Heart left ventricle (tissue), 16 donors: ENCODE data around the gene APRT. TPM values are rescaled to one million over a fixed set of nuclear protein-coding genes. Genes with fewer than 3 reads are reported as not detected.
"Not testable (repeated sequence)": the region's sequence is repeated elsewhere in the genome, so short reads cannot be mapped to it uniquely, and the experiment has no call there.

ENCODE experiments used
- ATAC-seq, 4 donors: fragments of 200-7000 bp; cut with Tn5 transposase; one replicate each; pipeline ENCODE4 v1.9.1; 2020 to 2022; ENCODE audit warnings: moderate library complexity in 4 of 4, mild to moderate bottlenecking in 3 of 4, moderate number of reproducible peaks in 1 of 4
- DNase-seq, 5 donors: peaks; one replicate each; pipeline ENCODE4 v3.0.0-alpha.2; 2020
- H3K27ac ChIP-seq, 12 donors: fragments of 200-600 bp; sonication (generic) in 4 of 12; one replicate each; pipeline versions ENCODE4 v1.5.0 to v1.8.0; 2016 to 2022; ENCODE audit warnings: mild to moderate bottlenecking in 2 of 12
- H3K27me3 ChIP-seq, 9 donors: fragments of 200-600 bp; sonication (generic) in 2 of 9; one replicate each; pipeline versions ENCODE4 v1.5.1 to v1.8.0; 2016 to 2022; ENCODE audit warnings: mild to moderate bottlenecking in 3 of 9
- H3K36me3 ChIP-seq, 9 donors: fragments of 200-600 bp; sonication (generic) in 2 of 9; one replicate each; pipeline versions ENCODE4 v1.5.0 to v1.8.0; 2018 to 2022; ENCODE audit warnings: mild to moderate bottlenecking in 2 of 9
- H3K4me1 ChIP-seq, 12 donors: fragments of 200-600 bp; sonication (generic) in 4 of 12; one replicate each; pipeline versions ENCODE4 v1.5.0 to v1.8.0; 2016 to 2022; ENCODE audit warnings: mild to moderate bottlenecking in 3 of 12
- H3K4me3 ChIP-seq, 12 donors: fragments of 200-600 bp; sonication (generic) in 4 of 12; one replicate each; pipeline versions ENCODE4 v1.5.0 to v1.8.0; 2017 to 2022; ENCODE audit warnings: mild to moderate bottlenecking in 9 of 12, moderate library complexity in 4 of 12
- H3K9me3 ChIP-seq, 12 donors: fragments of 200-600 bp; sonication (generic) in 4 of 12; one replicate each; pipeline versions ENCODE4 v1.5.0 to v1.8.0; 2016 to 2022; ENCODE audit warnings: mild to moderate bottlenecking in 1 of 12
- POLR2A ChIP-seq, 2 donors: fragments of 450-650 bp; IDR thresholded peaks; one replicate each; pipeline ENCODE4 v1.6.1; 2017; ENCODE audit warnings: antibody characterized with exemption in 2 of 2, mild to moderate bottlenecking in 2 of 2, moderate library complexity in 2 of 2
- WGBS, 4 donors: extraction: QIAGEN DNeasy Blood & Tissue Kit in 2 of 4; methylation state at CpG; one replicate each; pipeline versions ENCODE4 v1.1.5 to v1.1.7; 2013 to 2018; 5-methylcytosine and 5-hydroxymethylcytosine counted together
- intact Hi-C, 10 donors: fragments of 100-400 bp; cut with DNase I; formaldehyde crosslinking; loops; one replicate each; pipeline versions ENCODE4 v1.11.1 to v1.14.2; 2022
- polyA plus RNA-seq, 2 donors: library from polyadenylated mRNA; stranded (reverse); fragments of 200-250 nt; gene quantifications; one replicate each; pipeline ENCODE4 v1.2.3, GENCODE V29; 2013
- total RNA-seq, 9 donors: library from RNA; depleted of rRNA in 2 of 9; stranded (reverse); fragments of >200 nt in 2 of 9; fragmentation: NEBNext Ultra II Directional in 3 of 9; extraction: Animal tissue kit (Norgen Biotek cat#: 25700) in 3 of 9; gene quantifications; one replicate each; pipeline versions ENCODE4 v1.1.0 to v1.2.4, GENCODE V29; 2016 to 2023
- TF ChIP-seq, protein P1 (sequence below), 12 donors: fragments of 200-600 bp; sonication (generic) in 4 of 12; IDR thresholded peaks; one replicate each; pipeline versions ENCODE4 v1.5.0 to v1.8.0; 2018 to 2022; ENCODE audit warnings: antibody characterized with exemption in 12 of 12, mild to moderate bottlenecking in 5 of 12
- donor health status: ischemic (EF 13 %, LVEDD 7.1; RV severe dilation, severe dysfunction).
- donor health status: healthy with polysubstance abuse.
- donor health status: DM: no; HTN: yes; CAD: no.
- donor health status: DM: no; HTN: no; CAD: no.
- donor health status: ischemic (EF 25% LVEDD 6.9; RV normal size, moderate dysfunction).
- donor health status: ischemic (EF 25% LVEDD 5.7; RV mildly dilated, moderate dysfunction).
- donor health status: healthy.
- donor health status: DM: yes; HTN: yes; CAD: no.
- donor health status: ischemic (EF 35%, LVEDD 5.7; RV mildly dilated, moderate dysfunction).
- donor health status: nonischemic (EF 11% LVEDD 7.7; RV severe dilation, severe dysfunction).
- donor health status: DM: yes; HTN: yes; CAD: no.
- donor health status: PGD.
- donor health status: ischemic (EF 29% LVEDD 5.4; RV normal size, mild dysfunction).
- donor health status: nonischemic (EF 23%, LVEDD 6.1; RV moderate dilation, normal function).

The APRT gene
- total and polyA plus RNA-seq, 11 donors, result 26.6 to 129 (median 45.9) TPM

DNA sequence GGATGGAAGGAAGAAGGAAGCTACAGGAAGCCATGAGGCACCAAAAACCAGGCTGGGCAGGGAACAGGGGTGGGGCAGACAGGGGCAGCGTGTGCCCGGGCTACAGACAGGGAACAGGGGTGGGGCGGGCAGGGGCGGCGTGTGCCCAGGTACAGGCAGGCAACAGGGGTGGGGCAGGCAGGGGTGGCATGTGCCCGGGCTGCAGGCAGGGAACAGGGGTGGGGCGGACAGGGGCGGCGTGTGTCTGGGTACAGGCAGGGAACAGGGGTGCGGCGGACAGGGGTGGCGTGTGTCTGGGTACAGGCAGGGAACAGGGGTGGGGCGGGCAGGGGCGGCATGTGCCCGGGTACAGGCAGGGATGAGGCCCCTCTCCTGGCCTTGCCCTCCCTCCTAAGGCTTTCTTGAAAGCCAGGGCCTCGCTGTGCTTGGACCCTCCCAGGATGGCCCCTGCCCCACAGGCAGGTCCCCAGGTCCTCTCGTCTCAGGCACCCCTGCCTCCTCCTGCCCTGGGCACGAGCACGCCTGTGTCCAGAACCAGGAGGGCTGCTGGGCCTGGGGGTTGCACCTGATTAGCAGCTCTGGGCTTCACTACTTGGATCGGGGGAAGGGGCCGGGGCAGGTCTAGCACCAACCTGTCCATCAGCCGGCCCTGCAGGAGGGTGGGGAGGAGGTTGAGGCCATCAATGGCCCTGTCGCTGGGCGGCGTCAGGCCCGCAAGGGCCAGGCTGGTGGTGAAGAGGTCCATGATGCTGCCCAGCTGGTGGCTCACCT lies 14.5 kb upstream of the APRT start:
- intact Hi-C loops, result no loop called here
- Histone ChIP-seq H3K9me3 (no peaks in the 10 kb centered on the region), H3K36me3 (peaks cover 0 to 54% (median 14%) of the 10 kb centered on the region in 9 donors)

DNA sequence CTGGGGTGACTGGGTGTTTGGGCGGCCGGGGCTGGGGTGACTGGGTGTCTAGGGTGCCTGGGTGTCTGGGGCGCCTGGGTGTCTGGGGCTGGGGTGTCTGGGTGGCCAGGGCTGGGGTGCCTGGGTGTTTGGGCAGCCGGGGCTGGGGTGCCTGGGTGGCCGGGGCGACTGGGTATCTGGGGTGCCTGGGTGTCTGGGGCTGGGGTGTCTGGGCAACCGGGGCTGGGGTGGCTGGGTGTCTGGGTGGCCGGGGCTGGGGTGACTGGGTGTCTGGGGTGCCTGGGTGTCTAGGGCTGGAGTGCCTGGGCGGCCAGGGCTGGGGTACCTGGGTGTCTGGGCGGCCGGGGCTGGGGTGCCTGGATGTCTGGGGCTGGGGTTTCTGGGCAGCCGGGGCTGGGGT lies 13.4 kb upstream of the APRT start:
- Histone ChIP-seq H3K36me3 (peaks cover 0 to 62% (median 22%) of the 10 kb centered on the region in 9 donors), H3K27me3 (no peaks in the 10 kb centered on the region), H3K9me3 (no peaks in the 10 kb centered on the region), H3K4me1 (no peaks in the 10 kb centered on the region), H3K27ac (no peak overlapping the region), H3K4me3 (no peak overlapping the region)
- no peak for DNase-seq
- intact Hi-C loops, result no loop called here
- WGBS, 4 donors, result 88 to 98% (median 92%) methylated on average over 10 to 12 of the region's 12 CpGs
- no peak for TF ChIP-seq POLR2A (IDR thresholded peaks at IDR 0.05)
- TF ChIP-seq, protein P1, sequence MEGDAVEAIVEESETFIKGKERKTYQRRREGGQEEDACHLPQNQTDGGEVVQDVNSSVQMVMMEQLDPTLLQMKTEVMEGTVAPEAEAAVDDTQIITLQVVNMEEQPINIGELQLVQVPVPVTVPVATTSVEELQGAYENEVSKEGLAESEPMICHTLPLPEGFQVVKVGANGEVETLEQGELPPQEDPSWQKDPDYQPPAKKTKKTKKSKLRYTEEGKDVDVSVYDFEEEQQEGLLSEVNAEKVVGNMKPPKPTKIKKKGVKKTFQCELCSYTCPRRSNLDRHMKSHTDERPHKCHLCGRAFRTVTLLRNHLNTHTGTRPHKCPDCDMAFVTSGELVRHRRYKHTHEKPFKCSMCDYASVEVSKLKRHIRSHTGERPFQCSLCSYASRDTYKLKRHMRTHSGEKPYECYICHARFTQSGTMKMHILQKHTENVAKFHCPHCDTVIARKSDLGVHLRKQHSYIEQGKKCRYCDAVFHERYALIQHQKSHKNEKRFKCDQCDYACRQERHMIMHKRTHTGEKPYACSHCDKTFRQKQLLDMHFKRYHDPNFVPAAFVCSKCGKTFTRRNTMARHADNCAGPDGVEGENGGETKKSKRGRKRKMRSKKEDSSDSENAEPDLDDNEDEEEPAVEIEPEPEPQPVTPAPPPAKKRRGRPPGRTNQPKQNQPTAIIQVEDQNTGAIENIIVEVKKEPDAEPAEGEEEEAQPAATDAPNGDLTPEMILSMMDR (IDR thresholded peaks at IDR 0.05), result no peak
- ATAC-seq, result no peak

More for the DNA sequence above, 14.5 kb upstream of the APRT start:
- Histone ChIP-seq H3K4me3 (no peak overlapping the region), H3K27ac (no peak overlapping the region), H3K4me1 (no peaks in the 10 kb centered on the region), H3K27me3 (no peaks in the 10 kb centered on the region)
- ATAC-seq, result no peak
- WGBS, 4 donors, result 93 to 97% (median 96%) methylated on average over 15 to 26 of the region's 26 CpGs
- TF ChIP-seq, protein P1 (IDR thresholded peaks at IDR 0.05), result no peak
- TF ChIP-seq POLR2A (IDR thresholded peaks at IDR 0.05), result no peak
- no peak for DNase-seq

DNA sequence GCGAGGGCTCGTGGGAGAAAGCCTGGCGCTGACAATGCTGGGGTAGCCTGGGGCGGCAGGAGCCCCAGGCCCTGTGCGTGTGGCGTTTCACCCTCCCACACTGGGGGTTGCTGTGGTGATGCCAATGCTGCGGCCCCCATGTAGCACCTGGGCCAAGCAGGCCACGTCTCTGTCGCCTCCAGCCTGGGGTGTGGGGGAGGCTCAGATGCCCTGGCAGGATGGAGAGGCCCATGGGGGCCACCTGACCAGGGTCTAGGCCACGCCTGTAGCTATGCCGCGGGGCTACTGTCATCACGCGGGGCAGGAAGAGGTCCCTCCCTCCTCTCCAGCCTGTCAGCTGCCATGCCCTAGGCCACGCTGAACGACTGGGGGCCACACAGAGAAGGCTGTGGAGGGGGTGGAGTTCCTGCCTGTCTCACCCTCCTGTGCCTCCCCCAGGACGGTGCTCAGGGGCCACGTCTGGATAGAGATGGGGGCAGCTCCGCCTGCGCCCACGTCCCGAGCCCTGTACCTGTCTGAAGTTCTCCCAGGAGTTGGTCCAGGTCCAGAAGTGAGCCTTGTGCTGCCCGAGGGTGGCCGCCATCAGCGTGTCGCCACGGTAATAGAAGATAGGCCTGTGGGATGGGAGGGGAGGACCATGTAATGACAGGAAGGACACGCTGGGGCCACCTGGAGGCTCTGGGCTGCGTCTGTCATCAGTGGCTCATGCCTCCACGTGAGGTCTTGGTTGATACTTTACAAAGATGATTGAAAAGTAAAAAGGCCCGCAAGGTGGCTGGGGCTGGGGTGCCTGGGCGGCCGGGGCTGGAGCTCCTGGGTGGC lies 12.7 kb upstream of the APRT start:
- peaks cover 0 to 62% (median 22%) of the 10 kb centered on the region in 9 donors for H3K36me3 ChIP-seq
- DNase-seq (no peak), ATAC-seq (no peak)
- no peaks in the 10 kb centered on the region for H3K27me3 ChIP-seq
- intact Hi-C loops, result no loop called here
- 86 to 92% (median 89%) methylated on average over 33 of the region's 33 CpGs for WGBS, 4 donors
- H3K27ac ChIP-seq, result no peak overlapping the region
- no peaks in the 10 kb centered on the region for H3K4me1 ChIP-seq
- TF ChIP-seq, protein P1 (IDR thresholded peaks at IDR 0.05), result no peak
- no peak overlapping the region for H3K4me3 ChIP-seq
- H3K9me3 ChIP-seq, result no peaks in the 10 kb centered on the region

DNA sequence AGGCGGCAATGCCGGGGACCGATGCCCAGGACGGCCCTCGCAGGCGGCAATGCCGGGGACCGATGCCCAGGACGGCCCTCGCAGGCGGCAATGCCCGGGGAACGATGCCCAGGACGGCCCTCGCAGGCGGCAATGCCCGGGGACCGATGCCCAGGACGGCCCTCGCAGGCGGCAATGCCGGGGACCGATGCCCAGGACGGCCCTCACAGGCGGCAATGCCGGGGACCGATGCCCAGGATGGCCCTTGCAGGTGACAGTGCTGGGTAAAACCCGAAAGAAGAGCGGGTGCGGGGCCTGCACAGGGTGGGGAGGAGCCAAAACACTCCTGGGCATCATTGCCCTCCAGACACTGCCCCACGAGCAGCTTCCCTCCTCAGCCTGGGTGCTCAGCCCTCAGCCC lies 11.9 kb upstream of the APRT start:
- H3K9me3 ChIP-seq, H3K4me1 ChIP-seq, DNase-seq, ATAC-seq, H3K27me3 ChIP-seq, H3K4me3 ChIP-seq, intact Hi-C loops, H3K27ac ChIP-seq: not testable (repeated sequence)
- WGBS, 4 donors, result 96 to 100% (median 98%) methylated on average over 4 to 30 of the region's 31 CpGs
- peaks cover 0 to 59% (median 20%) of the 10 kb centered on the region in 9 donors for H3K36me3 ChIP-seq
